ENCODE data around the gene MICAL3.
A peak's percentile ranks its signal among the peaks of the same experiment; 100 is the strongest.

Gene MICAL3

DNA sequence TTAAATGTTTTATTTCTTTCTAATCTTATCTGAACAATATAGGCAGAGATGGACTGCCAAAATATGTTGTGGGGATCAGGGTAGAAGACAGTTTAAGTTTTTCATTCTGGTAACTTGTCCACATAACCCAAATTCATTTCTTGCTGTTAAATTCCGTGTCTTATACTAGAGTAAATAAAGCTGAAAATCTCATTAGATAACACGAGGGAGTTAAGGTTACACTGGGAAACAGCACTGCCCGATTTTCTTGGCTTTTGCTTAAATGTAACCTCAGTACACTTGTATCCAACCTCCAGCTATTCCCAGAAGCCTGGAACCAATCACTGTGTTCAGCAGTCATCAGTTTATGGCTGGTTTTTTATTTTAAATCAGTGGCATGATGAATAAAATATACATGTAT is 48.2 kb downstream of the MICAL3 start:
- no peak for DNase-seq (ENCODE audit: low read depth in 2 of 2)

DNA sequence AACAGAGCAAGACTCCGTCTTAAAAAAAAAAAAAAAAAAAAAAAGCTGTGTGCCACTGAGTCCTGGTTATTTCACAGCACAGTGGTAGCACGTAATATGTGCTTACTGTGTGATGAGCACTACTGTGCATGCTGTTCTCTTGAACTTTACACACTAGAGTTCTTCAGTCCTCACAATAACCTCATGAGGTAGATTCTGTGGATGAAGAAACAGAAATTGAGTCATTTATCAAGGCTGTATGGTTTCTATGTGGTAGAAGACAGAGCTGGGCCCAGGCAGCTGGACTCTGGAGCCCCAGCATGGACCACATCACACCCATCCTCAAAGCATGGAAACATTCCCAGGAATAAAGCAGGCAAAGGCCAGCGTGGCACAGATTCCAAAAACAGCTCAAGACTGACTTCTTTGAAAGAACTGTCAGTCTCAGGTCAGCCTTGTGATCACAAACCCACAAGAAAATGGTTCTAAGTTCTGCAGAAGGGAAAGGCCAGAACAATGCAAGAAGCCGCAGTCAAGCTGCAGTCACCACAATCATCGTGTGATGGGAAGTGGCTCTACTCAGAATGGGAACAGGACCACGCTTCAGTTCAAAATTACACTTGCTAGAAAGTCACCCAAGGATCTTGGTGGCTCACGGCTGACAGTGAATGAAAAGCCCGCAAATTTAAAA is 49.5 kb downstream of the MICAL3 start:
- DNase-seq (ENCODE audit: low read depth in 2 of 2): no peak

DNA sequence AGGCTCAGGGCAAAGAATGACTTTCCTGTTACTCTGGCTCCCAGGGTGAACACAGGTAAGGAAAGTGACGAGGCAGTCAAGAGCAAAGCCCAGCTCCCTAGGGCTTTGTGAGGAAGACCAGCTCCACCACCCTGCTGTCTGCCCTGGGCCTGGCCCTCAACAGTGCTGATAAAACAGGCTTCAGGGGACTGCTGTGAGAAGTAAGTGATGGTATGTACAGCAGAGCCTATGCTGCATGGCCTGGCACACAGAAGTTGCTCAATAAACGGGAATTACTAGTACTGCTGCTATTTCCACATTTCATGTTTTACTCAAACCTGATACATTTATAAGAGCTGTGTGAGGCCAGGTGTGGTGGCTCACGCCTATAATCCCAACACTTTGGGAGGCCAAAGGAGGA is 50.3 kb downstream of the MICAL3 start:
- DNase-seq (ENCODE audit: low read depth in 2 of 2): no peak

DNA sequence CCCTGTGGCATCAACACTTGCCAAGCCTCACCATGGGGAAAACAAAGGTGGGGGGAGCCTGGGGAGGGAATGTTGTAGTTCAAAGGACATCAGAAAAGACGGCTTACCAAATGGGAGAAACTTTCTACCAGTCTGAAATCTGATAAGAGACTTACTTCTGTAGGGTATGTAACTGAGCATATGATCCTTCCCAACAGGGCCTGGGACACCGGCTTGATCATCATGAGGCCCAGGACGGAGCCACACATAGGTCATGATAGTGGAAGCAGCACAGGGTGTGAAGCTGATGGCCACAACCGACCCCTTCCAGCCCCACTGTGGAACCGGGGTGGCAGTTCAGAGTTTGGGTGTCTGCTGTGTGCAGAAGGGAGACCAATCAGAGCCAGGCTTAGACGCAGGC is 51.1 kb downstream of the MICAL3 start:
- DNase-seq (ENCODE audit: low read depth in 2 of 2): no peak

DNA sequence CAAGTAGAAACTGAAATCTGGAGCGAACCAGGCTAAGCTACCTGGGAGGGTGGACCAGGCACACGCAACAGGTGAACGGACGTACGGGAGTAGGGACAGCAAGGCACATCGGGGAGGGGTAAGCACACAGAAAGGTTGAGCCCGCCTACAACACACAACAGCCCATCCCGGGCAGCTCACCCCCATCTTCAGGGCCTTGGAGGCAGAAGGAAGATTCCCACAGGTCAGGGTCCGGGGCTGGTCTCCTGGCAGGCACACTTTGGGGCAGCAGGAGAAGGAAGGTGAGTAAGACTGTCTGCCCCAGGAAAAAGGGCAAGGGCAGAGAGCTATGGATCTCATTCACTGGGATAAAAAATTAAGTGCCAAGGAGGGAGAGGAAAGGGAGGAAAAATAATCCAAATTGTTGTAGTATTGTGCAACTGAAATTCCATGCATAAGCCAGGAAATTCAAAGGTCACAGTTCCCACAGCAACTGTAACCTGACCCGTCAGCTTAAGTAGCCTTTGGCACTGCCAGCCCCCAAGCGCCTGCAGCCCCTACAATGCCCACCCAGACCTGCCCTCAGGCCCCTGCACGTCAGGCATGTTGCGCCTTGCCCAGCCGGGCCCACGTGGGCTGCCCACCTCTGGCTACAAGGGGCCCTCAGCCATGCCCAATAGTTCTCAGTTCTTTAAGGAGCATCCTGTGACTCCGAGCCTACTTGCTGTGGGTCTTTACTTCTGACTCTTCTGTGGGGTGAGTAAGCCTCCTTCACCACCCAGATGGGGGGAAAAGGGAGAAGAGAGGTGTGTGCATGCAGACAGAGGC is 51.8 kb downstream of the MICAL3 start:
- DNase-seq (ENCODE audit: low read depth in 2 of 2): peak in 1 of 2 experiments; percentile 36

DNA sequence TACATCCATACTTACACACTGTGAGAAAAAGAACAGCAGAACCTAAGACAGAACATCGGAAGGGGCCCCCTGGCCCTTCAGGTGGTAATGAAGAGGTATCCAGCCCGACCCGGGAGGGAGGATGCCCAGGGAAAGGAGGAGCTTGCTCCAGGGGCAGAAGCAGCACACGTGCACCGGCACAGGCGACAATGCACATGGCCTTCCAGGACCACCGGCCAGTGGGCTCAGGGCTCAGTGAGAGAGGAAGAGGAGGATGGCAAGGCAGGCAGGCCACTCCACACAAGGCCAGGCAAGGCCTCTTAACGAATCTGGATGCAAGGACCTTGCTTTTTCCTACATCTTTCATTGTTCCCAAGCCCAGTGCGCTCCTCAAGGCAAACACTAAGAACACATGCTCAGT is 52.6 kb downstream of the MICAL3 start:
- DNase-seq (ENCODE audit: low read depth in 2 of 2): no peak

DNA sequence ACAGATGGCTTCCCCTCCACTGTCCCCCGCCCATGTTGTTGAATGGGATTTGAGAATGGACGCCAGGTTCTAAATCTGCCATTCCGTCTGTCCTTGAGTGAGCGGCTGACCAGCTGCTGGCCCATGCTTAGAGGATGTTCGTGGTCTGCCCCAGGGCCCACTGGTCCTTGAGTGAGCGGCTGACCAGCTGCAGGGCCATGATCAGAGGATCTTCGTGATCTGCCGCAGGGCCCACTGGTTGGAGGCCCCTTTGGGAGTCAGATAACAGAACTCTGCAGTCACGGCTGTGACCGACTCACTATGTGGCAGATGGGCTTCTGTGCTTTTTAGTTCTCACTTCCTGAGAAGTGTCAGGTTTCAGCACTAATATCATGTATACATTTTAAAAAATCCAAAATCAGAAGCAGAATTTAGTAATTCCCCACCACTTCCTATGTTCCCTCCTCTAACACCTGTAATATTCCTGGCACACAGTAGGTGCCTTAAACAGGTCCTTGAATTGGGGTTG is 54.1 kb downstream of the MICAL3 start:
- DNase-seq (ENCODE audit: low read depth in 2 of 2): no peak

DNA sequence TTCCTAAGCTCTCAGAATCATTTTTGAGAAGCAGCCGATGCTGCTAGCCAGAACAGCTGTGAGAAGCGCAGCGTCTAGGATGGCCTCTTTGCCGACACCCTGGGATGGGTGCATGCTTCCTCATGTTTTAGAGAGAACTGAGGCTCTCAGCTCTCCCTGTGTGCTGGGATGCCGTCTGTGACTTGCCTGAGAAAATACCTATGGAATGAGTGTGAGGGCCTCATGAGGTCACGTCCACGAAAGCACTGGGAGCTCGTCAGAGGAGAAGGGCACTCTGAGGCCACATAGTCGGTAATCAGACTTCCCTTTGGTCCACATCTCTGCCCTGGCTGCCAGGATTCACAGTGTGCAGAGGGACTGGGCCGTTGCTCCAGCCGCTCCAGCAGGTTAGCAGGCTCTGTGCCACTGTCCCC is 54.7 kb downstream of the MICAL3 start:
- peak; percentile 70 to 78 for DNase-seq (ENCODE audit: low read depth in 2 of 2)

DNA sequence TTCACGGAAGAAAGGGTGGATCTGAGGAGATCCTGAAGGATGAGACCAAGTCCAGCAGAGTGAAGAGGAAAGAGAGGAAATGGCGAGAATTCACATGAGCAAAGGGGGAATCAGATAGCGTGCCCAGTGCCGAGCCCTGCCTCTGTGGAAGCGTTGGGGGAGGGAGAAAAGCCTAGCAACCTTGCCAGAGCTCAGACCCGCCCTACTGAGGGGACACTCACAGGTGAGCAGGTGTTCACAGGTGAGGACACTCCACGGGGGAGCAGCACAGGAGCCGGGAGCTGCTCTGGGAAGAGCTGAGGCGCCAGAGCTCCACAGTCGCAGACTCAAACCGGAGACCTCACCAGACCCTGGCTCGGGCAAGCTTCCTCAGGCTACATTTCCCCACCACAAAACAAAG is 56.2 kb downstream of the MICAL3 start:
- no peak for DNase-seq (ENCODE audit: low read depth in 2 of 2)

DNA sequence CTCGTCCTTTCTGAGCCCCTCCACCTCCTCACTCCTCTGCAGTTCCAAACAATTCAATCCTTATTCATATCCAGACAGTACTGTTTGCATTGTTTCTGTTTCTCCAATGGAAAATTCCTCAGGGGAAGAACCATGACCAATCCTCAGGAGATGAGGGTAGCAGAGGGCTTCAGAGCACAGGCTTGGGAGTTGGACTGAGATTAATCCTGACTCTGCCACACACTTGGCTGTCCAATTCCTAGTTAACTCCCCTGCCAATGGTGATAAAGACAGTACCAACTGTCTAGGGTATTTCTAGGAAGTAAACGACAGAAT is 58.0 kb downstream of the MICAL3 start:
- DNase-seq (ENCODE audit: low read depth in 2 of 2): no peak

DNA sequence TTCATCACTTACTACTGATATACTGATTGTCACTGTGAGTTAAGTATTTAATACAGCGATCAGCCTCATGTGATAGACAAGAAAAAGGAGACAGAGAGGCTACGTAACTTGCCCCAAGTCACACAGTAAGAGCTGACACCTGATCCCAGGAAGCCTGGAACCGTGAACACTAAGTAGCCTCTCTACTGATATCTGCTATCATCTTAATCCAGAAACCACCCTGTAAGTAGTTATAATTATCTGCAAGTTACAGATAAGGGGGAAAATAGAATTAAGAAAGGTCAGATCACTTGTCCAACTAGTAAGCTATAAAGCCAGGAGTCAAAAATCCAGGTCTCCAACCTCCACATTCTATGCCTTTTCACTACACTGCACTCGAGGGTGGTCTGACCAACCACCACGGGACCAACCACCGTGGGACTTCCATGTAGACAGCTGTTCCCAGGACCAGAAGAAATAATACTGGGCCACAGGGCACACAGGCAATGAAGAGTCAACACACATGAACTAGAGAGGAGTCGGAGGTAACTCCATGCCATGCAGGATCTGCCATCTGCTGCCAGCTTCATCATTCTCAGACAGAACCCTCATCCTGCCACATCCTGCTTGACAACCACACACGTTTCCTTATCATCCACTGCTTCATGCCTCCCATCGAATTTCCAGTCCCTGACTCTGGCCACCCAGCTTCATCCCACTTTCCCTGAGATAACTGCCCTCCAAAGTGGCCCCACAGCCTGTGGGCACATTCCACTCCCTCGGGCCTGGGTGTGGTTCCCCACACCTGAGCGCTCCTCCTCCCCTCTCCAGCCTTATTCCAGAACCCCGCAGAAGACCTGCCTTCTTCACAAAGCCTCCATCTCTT is 58.6 kb downstream of the MICAL3 start:
- DNase-seq (ENCODE audit: low read depth in 2 of 2): no peak

DNA sequence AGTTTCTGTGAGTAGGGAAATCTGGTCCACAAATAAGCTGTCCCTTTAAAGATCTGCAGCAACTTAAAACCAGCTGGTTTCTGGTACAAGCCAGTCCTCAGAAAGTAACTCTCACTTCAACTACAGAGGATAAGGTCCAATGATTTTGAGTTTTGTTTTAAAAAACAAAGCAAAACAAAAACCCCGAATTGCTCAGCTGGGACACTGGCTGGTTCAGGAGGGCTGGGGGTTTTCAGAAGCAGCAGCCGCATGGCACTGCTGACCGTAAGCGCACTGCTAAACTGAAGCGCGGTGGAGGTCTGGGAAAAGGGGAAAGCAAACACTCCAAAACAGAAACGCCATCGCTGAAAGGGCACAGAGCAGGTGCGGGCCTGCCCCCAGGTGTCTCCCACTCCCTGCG is 59.7 kb downstream of the MICAL3 start:
- no peak for DNase-seq (ENCODE audit: low read depth in 2 of 2)

DNA sequence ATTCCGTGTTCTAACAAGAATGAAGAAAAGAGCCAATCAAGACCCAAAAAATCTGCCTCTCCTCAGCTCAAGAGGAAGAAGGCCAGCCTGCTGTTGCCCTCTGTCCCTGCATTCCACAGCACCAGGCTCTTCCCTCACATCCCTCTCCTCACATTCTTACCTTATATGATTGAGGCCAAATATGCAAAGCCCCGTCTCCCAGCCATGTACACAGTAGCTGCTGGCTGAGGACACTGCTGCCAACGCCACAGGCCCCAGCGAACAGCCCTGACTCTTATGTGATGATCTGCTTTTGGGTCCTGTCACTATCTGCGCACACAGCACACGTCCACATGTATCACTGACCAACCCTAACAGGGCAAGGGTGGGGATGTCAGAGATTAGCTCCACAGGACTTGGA is 60.2 kb downstream of the MICAL3 start:
- no peak for DNase-seq (ENCODE audit: low read depth in 2 of 2)

DNA sequence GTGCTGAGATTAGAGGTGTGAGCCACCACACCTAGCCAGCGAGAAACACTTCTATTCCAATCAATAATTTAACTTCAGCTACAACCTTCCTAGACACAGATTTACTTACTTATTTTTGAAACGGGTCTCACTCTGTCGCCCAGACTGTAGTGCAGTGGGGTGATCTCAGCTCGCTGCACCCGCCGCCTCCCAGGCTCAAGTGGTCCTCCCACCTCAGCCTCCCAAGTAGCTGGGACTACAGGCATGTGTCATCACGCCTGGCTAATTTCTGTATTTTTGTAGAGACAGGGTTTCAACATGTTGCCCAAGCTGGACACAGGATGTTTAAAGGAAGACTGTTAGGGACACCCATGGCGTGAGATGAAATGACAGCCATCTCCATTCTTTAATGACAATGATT is 61.3 kb downstream of the MICAL3 start:
- no peak for DNase-seq (ENCODE audit: low read depth in 2 of 2)

DNA sequence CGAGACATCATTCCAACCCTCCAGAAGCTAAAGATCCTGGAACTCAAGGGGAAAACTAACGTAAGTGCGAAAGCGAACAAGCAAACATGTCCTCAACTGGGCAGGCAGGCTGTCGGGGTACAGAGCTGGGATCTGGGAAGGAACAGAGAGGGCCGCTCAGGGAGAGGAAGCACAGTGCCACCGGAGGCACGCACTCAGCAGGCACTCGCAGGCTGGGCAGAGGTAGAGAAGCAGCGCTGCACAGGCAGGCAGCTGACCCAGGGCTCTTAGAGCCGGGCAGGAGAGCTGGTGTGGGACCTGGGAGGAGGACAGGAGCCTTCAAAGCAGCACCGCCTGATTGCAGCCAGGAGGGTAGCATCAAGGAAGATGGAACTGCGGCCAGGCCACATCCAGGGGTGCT is 62.2 kb downstream of the MICAL3 start:
- DNase-seq (ENCODE audit: low read depth in 2 of 2): no peak

DNA sequence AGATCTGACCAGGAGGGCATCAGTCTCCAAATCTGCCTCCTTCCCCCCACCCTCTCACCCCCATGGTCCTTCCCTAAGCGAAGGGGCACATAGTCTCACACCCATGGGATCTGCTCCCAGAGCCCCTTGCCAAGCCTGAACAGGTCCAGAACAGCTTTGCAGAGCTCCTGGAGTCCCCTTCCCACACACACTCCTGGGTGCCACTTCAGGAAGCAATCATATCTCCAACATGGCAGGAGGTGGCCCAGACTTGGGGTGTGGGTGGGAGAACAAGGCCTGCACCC is 63.0 kb downstream of the MICAL3 start:
- no peak for DNase-seq (ENCODE audit: low read depth in 2 of 2)

DNA sequence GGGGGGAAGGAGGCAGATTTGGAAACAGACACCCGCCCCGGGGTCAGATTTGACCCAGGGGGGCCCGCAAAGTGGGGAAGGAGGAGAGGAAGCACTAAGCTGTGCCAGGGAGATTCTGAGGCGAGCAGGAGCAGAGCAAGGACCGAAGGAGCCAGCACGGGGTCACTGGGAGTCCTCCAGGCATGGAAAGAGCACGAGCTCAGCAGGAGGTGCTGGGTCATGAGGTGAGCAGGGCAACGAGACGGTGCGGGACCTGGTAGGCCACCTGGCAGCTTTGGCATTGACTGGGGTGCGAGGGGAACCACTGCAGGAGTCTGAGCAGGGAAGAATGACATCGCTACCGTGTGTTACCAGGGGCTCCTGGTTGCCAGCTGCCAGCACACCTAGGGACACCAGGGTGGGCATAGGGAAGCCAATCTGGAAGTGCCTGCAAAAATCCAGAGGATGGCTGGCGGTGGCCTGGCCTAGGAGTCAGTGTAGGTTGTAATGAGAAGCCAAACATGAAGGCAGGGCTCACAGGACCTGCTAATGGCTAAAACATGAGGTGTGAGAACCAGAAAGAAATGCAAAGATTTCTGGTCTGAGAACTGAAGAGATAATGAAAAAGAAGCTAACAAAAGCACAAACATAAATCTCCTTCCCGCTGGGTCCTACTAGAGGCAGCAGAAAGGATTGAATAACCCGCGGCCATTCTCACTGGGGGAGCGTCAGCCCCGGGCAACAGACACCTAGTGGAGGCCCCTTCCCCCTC is 63.5 kb downstream of the MICAL3 start:
- DNase-seq (ENCODE audit: low read depth in 2 of 2): no peak

DNA sequence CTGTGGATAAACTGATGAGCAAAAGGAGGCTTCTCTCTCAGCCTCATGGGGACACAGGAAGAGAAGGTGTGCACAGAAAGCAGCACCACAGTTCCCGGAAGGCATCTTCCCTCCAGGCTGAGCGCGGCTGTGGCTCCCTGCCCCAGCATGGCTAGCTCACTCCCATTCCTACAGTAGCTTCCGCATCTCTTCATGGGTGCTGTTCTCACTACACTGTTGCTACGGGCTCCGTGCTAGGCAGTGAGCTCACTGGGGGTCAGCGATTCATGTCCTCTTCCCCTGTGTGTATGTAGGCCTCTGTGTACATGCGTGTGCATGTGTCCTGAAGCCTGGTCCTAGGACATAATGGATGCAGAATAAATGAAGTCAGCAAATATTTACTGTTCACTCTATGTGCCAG is 64.3 kb downstream of the MICAL3 start:
- DNase-seq (ENCODE audit: low read depth in 2 of 2): no peak

DNA sequence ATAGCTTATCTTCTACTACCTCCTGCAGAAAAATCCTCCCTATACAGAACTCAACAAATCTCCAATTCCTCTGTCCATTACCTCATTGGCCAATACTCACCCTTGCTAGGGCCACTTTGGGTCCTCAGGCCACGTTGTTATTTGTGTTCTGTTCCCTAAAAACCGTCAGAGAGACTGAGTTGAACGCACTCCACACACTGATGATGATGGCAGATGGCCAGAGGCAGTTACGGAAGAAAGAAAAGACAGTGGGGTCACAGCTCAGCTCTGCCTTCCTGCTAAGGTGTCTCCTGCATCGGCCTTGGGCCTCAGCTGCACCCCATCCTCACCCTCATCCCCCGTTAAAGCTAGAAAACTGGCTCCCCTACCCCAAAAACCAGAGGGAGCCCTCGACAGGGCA is 66.2 kb downstream of the MICAL3 start:
- DNase-seq (ENCODE audit: low read depth in 2 of 2): no peak

DNA sequence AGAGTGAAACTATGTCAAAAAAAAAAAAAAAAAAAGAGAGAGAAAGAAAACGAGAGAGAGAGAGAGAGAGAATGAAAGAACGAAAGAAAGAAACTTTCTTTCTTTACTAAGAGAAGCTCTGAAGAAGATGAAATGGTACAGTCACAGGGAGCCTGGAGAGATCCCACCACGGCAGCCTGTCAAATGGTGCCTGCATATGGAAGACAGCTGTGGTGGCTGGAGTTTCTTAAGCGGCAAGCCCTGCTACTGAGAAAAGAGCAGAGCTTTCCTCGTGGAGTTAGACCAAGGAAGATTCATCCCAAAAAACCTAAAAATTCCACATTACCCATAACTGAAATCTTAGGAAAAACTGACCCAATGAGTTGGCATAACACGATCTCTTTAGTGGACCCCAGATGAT is 66.7 kb downstream of the MICAL3 start:
- no peak for DNase-seq (ENCODE audit: low read depth in 2 of 2)

DNA sequence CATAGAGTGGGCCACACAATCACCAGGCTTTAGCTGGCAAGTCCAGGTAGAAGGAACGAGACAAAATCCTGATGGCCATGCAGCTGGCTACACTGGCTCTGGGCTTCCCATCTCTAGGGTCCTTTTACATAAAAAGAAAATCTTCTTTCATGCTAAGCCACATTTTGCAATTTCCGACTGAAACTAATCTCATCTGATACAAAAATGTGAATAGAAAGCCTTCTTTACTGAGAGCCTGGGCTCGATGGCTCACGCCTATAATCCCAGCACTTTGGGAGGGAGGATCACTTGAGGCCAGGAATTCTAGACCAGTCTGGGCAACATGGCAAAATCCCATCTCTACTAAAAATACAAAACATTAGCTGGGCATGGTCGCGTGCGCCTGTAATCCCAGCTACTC is 67.2 kb downstream of the MICAL3 start:
- no peak for DNase-seq (ENCODE audit: low read depth in 2 of 2)

DNA sequence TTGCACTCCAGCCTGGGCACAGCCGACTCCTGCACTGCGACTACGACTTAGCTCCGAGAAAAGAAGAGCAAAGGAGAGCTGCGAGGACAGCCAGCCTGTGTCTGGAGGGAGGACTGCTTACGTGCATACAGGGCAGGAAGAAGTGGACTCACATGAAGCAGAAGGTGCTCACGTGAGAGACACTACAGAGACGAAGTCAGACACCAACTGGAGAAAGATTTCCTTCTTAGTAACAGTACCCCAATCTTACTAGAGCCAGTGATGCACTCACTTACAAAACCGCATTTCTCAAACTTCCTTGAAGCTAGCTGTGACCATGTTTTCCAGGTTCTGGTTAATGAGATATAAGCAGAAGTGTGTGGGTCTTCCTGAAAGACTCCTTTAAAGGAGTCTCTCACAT is 67.7 kb downstream of the MICAL3 start:
- no peak for DNase-seq (ENCODE audit: low read depth in 2 of 2)

All from fibroblast of skin of left biceps (primary cell).